Stimulated activated CD4-positive, alpha-beta T cell treated with anti-CD3 and anti-CD28 coated beads, Interleukin-12 subunit alpha, Interleukin-12 subunit beta, amount 100 ng/mL, for 4 hours (primary cell): ENCODE results near the gene TEX22.

Source experiments
- DNase-seq: peaks from one replicate; pipeline ENCODE4 v3.0.0-alpha.2; 2020

The TEX22 gene

DNA sequence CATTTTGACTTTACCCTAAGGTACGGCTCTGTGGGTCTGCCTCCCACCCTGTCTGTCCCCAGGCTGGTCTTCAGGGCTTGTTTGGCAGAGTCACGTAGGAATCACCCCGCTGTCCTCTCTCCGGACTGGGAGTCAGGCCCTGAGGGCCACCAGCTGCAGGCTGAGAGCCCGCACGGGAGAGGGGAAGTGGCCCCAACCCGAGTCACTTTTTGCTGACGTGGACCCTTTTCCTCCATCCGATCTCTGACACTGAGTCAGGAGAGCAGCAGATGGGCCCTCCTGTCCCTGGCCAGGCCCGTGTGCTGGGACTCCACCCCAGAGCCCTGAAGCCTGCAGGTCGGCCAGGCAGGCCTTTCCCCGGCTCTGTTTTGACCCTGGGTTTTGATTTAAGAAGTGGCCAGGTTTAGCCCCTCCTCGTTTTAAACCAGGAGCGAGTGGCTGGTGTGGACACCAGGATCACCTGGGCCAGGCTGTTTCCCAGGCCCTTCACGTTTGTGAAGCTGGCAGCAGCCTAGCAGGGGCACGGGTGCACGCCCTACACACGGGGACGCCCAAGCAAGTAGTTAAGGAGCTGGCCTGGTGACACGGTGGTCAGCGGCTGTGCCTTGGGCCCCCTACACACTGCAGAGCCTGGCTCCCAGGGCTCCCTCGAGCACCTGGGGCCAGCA, 12.5 kb upstream of the TEX22 start:
- DNase-seq: no peak

- no peak for DNase-seq
Observed at GRCh38 chr14:105386581-105387529, 11.5 kb upstream of the TEX22 start.

- no peak for DNase-seq
Observed at GRCh38 chr14:105387530-105387922, 10.8 kb upstream of the TEX22 start.

- no peak for DNase-seq
Observed at GRCh38 chr14:105388110-105388951, 10.0 kb upstream of the TEX22 start.

DNA sequence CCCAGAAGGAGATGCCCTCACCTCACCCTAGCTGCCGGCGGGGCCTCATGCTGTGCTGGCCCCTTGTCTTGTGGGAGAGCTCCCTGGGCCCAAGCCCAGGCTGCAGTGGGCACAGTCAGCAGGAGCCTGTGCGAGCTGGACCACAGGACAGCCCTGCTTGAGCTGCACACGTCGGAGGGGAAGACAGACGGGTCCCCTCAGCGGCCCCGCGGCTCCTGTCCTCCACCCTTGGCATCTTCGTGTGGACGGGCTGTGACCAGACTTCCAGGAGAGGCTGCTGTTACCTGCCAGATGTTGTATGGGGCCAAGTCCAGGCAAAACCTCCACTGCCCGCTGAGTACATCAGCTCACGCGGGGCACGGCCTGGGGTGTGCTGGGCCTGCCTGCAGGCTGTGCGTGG, 9.4 kb upstream of the TEX22 start:
- no peak for DNase-seq

- no peak for DNase-seq
Observed at GRCh38 chr14:105389534-105389933, 8.8 kb upstream of the TEX22 start.

DNA sequence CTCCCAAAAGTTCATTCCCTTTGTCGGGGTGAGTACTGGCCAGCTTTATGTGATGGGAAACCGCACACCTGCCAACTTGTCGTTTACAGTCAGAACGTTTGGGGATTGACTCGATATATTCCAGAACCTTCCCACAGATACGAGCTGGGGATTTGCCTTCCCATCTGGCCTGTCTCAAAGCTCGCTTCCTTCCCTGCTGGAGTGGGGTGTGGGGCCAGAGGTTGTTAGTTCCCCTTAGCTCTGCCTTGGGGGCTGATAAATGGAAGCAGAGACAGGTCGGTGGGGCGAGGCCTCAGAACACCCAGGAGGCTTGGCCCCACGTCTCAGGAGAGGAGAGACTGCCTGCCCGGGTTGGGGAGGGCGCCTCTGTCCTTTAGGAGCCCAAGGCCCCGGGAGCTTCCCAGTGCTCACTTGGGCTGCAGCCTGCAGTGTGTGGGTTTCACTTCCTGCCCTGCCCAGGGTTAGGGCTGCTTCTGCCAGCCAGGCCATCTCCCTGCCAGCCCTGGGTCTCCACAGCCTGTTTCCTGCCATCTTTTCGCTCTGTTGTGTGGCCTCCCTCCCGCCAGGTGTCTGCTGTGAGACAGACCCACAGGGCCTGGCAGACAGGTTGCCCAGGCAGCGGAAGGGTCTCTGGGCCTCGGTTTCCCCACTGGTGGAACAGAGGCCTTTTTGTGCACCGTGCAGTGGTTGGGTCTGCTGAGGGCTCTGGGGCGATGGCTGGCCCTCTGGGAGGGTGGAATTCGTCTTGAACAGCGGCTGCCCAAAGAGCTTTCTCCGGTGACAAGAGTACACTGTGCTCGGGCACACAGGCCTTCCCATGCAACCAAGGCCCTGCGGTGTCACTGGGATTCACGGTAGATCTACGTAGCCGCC, 8.1 kb upstream of the TEX22 start:
- no peak for DNase-seq

DNA sequence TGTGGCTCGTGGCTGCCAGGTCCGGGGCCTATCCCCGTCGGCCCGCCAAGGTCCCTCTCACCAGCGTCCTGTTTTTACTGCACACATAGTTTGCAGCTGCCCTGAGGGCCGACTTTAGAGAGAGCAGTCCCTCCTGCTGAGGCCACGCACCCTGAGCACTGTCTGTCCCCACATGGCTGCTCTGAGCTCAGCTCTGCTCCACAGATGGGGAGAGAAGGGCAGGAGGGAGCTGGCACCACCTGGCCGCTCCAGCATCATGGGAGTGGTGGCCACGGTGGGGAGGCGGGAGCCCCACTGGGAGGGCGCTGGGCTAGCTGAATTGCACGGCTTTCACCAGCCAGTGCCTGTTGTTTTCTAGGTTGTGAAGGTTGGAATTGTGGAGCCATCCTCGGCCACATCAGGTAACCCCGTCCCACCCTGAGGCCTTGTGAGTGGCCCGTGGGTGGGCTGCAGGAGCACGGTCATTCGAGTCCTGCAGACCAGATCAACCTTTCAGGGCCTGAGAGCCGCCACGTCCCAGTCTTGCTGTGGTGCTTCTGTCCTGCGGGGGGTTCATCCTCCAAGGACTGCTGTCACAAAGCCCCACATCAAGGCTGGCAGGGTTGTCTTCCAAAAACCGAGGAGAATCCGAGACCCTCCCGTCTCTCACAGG, 7.4 kb upstream of the TEX22 start:
- DNase-seq: no peak

DNA sequence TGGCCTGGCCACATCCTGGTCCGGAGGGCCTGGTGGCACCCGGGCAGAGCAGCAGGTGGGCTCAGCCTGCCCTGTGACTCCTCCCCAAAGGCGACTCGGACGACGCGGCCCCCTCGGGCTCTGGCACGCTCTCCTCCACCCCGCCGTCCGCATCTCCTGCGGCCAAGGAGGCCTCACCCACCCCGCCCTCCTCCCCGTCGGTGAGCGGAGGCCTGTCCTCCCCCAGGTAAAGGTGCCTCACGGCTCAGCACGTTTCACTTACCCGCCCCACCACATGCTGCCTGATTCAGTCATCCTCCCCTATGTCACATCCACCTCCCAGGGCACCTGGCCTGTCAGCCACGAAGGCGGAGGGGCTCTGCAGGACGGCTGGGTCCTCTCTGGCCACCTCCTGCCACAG, 6.8 kb upstream of the TEX22 start:
- DNase-seq: no peak

DNA sequence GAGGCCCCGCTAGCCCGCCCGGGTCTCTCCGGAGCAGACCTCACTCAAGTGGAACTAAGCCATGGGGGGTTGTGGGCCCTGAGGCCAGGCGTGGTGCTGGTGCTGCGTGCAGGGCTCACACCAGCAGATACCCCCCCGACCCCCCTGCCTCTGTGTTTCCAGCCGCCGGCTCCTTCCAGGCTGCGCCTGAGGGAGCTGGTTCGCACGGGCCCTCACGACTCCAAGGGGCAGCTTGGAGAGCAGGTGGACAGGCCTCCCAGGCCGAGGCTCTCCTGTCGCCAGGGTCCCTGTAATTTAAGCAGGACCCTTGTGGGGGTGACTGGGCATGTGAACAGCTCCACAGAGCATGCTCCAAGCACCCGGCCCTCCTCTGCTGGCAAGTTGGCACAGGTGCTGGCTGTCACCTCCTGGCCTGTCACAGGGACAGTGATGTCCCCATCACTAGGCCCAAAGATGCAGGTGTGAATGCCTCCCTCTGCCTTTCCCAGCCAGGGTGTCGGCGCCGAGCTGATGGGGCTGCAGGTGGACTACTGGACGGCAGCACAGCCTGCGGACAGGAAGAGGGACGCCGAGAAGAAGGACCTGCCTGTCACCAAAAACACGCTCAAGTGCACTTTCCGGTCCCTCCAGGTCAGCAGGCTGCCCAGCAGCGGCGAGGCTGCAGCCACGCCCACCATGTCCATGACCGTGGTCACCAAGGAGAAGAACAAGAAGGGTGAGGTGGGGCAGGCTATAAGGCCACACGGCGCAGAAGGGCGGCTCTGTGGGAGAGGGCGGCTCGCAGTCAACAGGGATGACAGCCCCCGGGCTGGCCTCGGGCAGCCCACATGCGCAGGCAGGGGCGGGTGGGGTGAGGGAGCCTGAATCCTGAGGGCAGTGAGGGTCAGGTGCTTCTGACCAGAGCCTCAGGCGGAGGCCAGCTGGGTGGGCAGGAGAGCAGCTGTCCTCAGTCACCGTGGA, 5.9 kb upstream of the TEX22 start:
- no peak for DNase-seq

DNA sequence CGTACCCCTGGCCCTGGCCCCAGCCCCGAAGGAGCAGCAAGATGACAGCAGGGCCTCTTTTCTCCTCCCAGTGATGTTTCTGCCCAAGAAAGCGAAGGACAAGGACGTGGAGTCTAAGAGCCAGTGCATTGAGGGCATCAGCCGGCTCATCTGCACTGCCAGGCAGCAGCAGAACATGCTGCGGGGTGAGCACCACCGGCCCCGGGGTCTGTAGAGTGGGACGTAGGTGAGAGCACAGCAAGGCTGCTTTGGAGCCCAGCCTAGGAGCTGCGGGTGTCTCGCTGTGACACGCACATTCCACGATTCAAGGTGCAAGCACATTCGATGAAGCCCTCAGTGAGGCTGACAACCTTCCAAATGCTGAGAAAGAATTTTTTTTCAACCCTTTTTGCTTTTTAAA, 5.2 kb upstream of the TEX22 start:
- no peak for DNase-seq

DNA sequence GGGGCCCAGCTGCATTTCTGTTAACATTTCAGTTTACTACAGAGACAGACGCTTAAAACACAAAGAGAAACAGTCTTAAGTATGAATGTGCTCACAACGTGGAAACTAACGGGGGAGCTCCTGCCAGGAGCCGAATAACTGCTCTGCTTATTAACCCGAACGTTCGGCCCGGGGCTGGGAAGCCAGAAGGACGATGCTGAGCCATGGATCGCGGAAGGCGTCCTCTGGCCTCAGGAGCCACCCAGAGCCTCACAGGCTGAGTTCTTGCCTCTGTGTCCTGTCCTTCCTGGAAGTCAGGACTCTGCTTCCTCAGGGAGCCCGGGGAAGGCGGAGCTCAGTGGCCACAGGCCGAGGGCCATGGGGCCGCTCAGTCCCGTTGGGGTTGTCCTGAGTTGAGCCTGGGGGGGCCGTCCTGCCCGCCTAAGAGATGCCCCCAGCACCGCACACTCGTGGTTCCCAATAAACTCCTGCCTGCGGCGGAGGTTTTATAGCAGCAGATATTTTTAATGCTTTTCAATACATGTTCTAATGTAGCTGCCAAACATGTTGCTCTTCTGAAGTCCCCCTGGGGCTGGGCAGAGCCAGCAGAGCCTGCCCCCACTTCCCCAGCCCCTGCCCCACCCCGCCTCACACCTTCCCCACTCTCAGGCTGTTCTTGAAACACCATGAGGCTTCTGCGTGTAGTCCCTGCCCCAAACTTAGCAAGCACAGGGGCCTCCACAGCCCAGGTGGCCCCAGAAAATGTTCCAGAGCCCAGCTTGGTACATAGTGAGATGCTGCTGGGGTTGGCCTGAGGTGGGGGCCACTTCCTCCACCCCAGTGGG, 3.4 kb upstream of the TEX22 start:
- no peak for DNase-seq

DNA sequence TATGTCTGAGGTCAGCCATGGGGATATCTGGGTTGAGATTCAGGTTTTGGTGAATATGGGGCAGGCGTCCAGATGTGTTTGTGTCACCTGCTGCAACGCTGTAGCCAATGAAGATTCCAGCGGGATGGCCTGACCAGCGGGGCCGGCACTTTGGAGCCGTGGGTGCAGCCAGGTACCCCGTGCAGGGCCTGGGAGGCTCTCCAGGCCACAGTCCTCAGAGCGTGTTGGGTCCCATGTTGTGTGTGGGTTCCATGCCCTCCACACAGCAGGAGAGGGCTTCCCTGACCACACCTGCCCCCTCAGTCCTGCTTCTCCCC, 2.8 kb upstream of the TEX22 start:
- no peak for DNase-seq

DNA sequence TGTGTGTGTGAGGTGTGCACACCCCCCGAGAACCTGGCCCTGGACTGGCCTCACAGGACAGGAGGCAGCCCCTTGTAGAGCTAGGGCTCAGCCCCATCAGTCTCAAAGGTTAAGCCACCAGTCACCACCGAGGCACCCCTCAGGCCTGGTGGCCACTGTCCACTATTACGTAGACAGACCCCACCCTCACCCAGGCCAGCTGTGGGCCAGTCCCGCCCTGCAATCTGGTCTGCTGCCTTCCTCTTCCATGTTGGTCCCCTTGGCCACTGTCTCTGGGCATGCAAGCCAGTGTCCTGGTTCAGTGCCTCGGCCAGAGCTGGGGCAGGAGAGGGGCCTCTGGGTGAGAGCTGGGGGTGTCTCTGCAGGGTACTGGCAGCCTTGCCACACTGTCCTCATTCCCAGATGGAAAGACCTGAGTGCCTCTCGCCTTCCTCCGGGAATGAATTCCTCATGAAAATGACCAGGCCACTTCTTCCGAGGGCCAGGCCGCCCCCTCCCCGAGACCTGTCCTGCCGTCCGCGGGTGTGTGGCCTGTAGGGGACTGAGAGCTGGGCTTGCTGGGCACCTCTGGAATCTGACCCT, 897 bp upstream of the TEX22 start:
- no peak for DNase-seq

- DNase-seq: peak; percentile 56
Observed at GRCh38 chr14:105398726-105399465, 558 bp downstream of the TEX22 start.

GRCh38 chr14:105399466-105399775, 1.1 kb downstream of the TEX22 start:
- no peak for DNase-seq

- DNase-seq: no peak
Observed at GRCh38 chr14:105400016-105400415, 1.7 kb downstream of the TEX22 start.

DNA sequence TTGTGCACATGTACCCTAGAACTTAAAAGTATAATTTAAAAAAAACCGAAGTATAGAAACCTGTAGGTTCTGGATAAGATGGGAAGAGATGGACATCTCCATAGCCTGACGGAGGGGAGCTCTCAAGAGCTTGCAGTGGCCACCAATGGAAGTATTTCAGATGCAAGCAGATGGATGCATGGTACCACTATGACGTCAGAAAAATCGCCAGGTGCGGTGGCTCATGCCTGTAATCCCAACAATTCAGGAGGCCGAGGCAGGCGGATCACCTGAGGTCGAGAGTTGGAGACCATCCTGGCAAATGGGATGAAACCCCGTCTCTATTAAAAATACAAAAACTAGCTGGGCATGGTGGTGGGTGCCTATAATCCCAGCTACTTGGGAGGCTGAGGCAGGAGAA, 3.4 kb downstream of the TEX22 start:
- no peak for DNase-seq

- DNase-seq: no peak
Observed at GRCh38 chr14:105408592-105408991, 10.3 kb downstream of the TEX22 start.
